NCI-H1417 treated with DMSO at 0.1 percent for 48 hours (cell line): ENCODE measurements around the gene HDAC4.

ENCODE experiments used
- DNase-seq: peaks from one replicate; lab custom pipeline; 2025; lab: John Stamatoyannopoulos, UW

The HDAC4 gene

DNA sequence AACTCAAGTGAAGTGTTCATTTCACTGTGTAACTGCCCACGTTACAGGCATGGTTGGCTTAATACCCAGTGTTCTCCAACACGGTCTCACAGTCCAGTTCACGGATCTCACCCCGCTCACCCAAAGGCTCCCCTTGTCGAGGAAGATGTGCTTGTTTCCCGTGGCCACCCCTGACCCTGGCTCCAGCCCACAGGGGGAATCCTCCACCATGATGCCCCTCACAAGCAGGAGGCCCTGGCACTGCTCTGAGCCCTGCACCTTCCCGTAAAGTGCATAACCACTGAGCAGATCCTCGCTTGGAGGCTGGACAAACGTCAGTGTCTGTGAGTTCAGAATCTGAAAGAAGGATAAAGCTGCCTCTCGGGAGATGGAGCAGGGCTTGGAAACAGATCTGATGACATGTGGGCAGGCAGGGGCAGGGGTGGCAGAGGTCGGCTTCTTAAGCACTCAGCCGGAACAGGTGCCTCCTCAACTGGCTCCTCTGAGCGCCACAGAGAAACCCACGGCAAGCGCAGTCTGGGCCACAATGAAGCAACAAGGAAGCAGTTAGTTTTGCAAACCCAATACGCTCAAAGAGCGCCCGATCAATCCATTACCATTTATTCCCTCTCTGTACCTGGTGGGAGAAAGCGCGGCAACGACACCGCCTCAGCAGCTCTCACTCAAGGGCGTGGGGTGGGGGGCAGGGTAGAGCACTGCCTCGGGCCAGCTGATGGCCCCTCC is 17.6 kb downstream of the HDAC4 start:
- no peak for DNase-seq

DNA sequence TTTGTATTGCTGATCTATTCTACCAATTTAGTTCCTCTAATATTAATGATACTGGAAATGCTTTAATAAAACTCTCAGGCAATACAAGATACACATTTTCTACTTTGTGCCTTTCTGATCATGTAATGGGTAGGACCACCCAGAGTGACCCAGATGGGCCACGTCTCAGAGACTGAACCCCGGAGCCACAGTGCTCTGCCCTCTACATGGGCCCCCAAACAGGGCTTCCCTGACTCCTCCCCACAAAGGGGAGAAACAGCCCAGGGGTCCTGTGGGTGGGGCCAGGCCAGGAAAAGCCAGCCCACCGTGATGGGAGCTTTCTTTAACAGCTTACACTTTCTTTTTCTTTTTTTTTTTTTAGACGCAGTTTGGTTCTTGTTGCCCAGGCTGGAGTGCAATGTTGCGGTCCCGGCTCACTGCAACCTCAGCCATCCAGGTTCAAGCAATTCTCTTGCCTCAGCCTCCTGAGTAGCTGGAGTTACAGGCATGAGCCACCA is 18.4 kb downstream of the HDAC4 start:
- DNase-seq = no peak

DNA sequence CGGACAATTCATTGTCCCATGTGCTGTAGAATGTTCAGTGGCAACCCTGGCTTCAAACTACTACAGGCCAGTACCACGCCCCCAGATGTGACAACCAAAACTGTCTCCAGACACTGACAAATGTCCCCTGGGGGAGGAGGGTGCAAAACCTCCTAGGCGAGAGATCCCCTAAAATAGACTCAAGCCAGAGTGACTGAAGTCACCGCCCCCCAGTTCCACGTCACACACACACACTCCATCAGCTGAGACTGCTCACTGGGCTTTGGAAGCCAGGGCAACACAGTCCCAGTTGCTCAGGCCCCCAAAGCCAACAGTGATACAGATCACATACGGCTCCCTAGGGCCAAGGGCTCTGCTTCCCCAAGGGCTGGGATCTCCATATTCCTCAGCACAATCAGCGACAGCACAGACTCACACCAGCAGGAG is 19.1 kb downstream of the HDAC4 start:
- no peak for DNase-seq

DNA sequence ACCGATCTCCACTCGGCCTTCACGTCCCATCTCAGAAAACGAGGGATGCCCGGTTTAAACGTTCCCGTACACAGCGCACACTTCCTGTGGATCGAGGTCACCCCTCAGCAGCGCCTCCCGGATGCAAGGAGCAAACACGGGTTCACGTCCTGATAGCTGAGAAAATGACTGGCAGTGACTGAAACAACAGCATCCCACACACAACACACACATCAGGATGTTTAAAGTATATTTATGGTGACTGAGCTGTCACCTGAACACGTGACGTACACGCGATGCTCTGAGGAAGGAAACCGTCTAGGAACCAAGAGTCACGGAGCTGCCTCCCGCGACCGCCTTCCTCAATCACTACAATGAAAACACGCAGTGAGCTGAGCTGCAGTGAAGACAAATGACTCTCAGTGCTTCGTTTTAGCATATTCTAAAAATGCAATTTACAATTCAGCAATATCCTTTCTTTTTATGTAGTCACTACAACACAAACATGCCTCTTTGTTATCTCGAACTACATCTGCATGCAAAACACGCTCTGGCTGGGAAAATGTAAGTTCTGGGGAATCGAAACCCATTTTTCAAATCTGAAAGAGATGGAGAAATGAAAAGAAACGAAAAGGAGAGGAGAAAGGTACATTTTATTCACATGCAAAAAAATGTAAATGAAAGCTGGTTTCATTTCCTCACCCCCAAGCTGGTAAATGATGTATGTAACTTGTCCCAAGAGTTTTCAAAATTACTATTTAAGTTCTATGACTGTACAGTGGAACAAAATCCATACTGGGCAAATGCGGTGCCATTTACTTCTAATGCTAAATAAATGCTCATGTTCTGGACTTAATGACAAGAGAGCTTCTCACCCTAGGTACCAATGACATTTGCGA is 19.8 kb downstream of the HDAC4 start:
- no peak for DNase-seq

DNA sequence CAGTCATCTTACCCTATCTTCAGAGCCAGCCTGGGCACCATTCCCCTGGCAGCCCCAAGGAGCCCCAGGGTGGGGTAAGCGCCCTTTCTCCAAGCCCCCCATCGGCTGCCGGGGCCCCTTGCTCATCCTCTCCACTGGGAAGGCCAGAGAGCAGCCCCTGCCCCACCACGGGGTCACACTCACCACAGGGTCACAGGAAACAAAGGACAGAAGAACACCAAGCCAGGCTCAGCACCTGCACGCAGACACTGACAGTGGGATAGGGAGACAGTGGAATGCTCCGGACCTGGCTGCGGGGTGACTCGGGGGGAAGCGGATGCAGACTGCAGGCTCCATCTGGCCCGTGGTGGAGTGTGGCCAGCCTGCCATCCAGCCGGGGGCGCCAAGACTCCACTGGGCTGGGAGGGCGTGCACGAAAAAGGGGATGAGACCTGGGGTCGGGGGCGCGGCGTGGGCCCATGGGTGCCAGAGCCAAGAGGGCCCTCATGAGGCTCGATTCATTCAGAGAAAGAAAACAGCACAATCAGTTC is 21.1 kb downstream of the HDAC4 start:
- no peak for DNase-seq

DNA sequence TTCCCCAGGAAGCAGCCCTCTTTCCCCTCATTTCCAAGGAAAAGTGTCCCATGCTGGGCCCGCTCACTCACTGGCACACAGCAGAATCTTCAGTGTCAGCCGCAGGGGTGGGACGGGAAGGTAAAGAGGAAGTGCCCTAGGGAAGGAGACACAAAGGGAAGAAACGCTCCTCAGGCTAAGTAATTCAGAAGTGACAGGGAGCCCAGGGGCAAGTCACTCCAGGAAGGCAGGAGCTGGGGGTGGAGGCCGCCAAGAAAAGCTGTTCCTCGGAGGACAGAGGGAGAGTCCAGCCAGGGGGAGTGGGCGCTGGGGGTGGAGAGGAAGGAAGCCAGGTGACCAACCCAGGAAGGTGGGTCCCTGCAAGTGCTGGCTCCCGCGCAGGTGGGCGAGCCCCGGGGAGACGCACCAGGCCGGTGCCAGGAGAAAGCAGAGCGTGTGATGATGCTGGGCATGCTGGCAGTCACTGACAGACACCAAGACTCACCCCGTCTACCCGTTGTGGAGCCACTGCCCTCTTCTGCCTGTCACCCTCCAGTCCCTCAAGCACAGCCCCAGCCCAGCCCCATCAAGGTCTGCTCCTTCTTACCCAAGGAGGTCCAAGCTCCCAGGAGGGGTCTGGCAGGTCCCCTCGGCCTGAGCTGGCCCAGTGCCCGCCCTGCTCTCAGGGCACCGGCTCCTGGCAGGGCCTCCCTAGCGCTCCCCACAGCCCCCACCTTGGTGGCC is 21.7 kb downstream of the HDAC4 start:
- no peak for DNase-seq

DNA sequence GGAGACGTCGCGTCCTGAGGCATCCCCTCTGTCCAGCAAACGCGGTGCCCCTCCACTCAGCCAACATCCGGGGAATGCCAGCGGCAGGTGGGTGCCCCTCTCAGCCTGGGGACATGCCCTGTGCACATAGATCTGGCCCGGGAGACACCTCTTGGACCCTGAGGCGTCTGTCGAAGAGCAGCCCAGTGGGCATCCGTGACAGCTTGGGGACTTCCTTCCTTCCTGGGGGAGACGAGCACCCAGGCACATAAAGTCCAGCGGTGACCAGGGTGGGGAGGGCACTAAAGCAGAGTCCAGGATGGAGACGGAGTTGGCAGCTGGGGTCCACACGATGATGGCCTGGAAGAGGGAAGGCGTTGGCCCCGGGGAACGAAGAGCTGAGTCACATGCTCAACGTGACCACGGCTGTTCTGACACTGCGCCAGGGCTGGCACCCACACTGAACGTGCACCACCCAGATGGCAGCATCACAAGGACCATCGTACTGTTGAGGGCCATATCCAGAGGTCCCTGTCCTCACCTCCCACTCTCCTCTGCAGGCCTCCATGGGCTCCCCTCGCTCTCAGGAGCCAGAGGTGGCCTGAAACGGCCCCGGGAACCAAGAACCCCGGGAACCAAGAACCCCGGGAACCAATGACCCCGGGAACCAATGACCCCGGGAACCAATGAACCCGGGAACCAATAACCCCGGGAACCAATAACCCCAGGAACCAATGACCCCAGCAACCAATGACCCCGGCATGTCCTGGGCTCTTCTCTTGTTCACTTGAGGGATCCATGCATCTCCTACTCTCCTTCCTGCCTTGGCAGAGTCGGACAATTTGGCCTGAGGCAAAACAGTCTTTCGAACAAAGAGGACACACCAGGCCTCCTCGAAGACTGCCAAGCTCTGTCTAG is 22.6 kb downstream of the HDAC4 start:
- DNase-seq = no peak

DNA sequence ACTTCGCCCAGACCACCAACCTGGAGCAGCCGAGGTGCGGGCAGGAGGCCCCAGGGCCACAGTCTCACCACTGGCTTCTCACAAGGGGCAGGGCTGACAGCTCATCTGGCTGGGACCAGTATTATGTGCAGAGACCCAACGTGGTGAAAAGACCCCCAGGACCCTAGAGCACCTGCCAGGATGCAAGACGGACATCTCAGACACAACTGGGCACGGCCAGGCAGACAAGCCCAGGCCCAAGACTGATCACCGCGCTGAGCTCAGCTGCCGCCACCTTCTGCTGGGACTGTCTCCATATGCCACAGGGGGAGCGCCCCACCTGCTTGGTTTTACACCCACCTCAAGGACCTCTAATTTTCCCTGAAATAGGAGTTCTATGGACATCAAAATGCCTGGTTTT is 23.2 kb downstream of the HDAC4 start:
- no peak for DNase-seq

DNA sequence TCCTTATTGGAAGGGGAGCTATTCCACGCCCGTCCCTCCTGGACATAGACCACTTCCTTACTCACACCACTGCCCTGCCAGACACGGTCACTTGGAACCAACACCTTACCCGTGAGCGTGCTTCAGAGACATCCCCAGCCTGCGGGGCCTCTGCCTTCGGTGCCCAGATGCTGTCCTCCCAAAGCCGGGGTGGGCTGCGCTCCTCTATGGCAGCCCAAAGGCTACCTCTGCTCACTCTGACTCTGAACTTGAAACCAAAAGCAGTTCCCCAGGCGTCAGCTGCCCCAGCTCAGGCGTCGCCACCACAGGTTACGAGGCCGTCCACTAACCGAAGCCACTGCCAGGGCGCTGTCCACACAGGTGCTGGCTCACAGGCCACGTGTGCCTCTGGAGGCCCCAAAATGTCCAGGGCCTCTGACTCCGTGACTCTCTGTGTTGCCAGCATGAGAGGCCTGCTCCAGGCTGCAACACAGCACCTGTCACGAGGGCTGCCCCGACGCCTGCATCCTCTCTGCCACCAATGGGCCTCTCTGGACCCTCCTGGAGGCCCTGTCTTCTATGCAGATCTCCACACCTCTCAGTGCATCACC is 23.8 kb downstream of the HDAC4 start:
- DNase-seq = no peak

DNA sequence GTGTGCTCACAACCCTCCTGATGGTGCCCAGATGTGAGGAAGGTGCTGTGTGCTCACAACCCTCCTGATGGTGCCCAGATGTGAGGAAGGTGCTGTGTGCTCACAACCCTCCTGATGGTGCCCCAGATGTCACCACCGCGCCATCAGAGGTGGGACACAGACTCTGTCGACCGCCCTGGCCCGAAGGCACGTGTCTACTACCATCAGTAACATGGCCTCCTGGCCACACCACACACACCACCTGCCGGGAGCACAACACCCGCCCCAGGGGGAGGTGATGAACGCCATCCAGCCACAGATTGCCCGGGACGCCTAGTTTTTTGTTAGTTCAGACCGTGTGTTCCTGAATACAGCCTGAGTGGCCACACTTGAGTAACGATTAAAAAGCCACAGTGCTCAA is 24.5 kb downstream of the HDAC4 start:
- DNase-seq = no peak

DNA sequence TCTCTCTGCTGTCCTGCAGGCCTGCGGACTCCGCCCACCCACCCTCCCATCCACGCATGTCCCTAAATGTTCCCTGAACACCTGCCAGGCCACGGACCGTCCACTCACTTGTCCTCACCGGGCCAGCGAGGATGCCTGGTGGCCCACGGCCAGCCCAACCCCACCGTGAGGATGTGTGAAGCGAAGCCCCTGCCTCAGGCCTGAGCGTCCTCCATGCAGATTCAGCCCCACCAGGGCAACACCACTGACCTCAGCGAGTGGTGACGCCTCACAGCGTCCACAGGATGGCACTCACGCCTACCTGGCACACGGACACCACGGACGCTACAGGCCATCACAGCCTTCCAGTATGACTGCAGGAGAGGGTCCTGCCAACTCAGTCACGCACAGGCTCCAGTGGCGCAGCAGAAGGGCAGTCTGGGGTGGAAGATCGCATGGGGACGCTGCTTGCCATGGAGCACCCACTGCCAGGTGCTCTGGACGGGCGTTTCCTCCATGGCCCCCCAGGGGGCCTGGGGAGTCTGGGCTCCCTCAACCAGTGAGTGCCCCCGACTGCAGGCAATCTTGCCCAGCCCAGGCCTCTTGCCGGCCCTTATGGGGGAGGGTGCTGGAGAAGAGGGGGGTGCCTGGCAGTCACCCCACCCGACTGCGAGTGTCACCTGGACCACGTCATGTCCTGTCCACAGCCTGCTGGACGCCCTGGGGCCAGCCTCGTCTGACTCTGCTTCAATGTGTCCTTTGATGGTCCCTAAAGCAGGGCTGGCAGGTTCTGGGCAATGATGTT is 25.4 kb downstream of the HDAC4 start:
- no peak for DNase-seq

DNA sequence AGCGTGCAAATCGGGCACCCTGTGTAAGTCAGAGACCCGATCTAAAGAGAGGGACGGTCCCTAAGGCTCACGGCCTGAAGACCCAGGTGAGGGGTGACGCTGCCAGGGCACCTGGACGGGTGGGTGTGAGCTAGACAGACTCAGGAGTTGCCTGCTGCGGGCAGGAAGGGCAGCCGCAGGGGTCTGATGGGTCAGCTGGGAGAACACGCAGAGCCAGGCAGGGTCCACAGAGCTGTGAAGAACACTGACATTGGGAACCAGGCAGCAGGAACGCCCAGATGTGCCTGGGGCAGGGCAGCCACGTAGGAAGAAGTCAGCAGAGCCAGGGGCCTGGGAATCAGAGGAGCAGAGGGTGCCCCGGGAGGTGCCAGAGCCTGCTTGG is 25.9 kb downstream of the HDAC4 start:
- no peak for DNase-seq

DNA sequence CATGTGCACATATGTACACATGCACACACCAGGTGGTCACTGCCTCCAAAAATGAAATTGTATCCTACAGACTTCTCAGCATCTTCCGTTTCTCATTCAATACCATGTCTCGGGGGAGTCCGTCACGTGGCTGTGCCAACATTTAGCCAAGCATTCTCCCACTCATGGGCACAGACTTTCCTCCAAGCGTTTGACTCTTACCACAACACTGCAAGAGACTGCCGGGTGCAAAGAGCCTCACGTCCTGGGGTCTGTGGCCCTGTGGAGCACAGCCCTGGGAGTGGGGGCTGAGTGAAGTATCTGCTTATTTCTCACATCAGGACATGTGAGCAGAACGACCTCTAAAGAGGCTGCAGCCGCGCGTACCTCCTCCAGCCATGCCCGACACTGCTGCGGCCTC is 28.0 kb downstream of the HDAC4 start:
- no peak for DNase-seq

DNA sequence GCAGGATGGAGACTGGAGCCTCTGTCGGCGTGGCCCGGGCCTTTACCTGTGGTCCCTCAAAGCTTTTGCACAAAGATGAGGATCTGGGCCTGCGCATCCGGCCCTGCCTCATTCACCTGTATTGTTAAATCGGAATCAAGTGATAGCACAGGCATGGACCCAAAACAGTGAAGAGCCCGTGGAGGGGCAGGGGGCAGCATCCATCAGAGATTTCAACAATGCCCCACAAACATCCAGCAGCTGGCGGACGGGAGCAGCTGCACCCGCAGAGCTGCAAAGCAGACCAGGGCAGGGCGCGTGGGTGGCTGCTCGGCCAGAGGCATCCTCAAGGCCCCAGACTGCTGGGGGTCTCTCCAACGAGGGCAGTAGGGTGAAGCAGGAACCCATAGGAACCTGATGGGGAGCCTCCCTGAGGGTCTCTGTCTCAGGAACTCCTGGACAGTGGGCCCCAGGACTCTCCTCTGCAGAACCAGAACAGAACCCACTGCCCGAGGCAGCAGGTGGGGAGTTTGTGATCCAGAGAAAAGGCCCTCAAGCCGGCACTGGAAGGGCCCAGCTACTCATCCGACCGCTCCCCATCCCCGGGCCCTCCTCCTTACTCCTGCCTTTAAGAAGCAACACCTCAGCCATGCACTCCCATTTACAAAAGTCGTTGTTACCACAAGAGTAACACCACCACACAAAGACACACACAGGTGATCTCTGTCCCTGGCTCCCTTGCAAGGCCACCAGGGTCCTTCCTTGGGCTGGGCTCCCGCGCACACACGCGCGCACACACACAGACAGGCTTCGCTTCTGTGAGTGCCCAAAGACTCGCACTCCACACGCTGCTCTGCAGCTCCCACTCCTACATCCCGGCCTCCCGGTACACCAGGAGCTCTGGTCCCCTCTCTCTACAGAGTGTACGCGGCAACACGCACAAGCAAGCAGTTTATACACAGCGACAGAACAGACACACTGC is 28.8 kb downstream of the HDAC4 start:
- DNase-seq = no peak

DNA sequence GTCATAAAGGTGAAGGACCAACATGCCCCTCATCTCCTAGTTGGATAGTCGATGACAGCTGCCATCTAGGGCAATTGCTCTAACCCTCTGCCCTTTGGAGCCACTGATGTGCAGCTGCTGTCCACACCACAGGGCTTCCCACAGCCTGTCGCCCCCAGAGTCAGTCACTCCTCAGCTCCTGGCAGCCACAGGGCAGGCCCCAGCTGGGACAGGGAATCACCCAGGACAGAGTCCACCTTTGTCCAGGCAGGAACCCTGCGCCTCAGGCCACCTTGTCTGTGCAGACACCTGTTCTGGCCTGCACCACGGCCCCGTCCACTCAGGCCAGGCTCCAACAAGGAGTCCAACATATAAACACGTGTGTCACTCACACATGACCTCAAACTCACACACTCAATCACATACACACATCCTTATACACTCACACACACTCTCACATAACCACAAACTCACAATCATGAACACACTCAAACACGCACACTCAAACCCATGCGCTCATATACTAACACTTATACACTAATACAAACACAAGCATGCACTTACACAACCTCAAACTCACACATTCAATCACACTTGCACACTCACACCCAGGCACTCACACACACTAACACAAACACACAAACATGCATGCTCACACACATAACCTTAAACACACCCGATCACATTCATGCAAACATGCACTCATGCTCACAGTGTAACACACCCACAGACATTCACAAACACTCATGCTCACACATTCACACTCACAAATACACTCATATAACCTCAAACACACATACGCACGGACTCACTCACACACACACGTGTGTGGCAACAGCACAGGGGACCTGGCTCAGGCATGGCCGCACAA is 29.7 kb downstream of the HDAC4 start:
- no peak for DNase-seq

DNA sequence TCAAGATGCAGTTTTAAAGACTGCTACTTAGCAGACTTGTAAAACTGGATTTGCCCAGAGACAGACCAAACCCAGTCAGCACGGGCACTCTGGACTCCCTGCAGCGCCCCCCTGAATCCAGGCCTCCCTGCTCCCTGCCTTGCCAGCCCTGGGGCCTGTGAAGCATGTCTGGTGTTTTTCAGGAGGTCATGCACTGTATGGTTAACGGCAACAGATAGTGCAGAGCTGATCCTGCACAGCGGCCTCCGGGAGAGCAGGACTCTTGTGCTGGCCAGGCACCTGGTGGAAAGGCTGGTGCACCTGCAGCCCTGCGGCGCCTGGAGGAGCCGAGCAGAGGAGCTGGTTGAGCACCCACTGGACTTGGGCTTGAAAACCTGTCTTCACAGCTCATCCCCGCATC is 30.4 kb downstream of the HDAC4 start:
- no peak for DNase-seq

DNA sequence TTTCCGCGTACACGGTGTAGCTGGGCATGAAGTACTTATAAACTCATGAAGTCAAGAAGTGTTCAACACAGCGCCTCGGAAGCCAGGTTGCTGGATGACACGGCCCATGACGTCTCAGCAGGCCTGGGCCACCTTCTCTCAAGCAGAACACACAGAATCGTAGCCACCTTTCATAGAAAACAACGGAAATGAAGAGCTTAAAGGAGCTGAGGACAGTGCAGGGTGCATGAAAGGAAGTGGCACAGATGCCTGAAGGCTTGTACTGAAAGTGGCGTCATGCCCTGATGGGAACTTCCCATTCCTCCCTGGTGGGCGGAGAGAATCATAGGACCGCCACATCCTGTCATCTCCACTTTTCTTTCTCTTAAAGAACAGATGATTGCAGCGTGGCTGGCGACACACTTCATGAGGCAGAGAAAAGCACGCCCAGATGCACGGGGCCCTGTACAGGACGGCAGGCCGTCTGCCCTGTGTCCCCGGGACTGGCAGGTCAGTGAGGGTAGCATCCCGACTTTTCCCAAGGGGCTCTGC is 31.1 kb downstream of the HDAC4 start:
- DNase-seq = no peak
